ENCODE measurements around the gene BMAL2. TPM values are rescaled to one million over a fixed set of nuclear protein-coding genes. Genes with fewer than 3 reads are reported as not detected.

The BMAL2 gene
- total and polyA plus RNA-seq, 2 of the 13 experiments (the other 11 are each of a cell fraction or from before 2014, with no cell fraction given): 4.8 to 27.4 TPM

- DNase-seq (ENCODE audit: low spot score) (no peak), ATAC-seq (no peak), FAIRE-seq (no peak)
- in situ Hi-C loops (cut with HindIII; ENCODE audit: extremely low pct_ligation_motif_present, low pct_unique_long_range_greater_than_20kb): no loop called here
- 95% methylated on average over 1 of the region's 1 CpG for WGBS (ENCODE audit: low lambda C conversion rate)
- Histone ChIP-seq H3K27ac (ENCODE audit: extremely low read length, insufficient read depth, low read length) (no peak overlapping the region), H3K27me3 (ENCODE audit: control insufficient read depth in 1 of 2, insufficient read depth in 2 of 2, low read length in 2 of 2) (no peaks in the 10 kb centered on the region; a peak in 1 of 5 replicates), H3K9ac (ENCODE audit: insufficient read depth, low read depth, low read length) (no peak overlapping the region), H3K79me2 (ENCODE audit: insufficient read depth, low read length) (peaks cover 22% of the 10 kb centered on the region), H3K36me3 (replicated peaks in 1 of 2; ENCODE audit: control insufficient read depth in 1 of 2, insufficient read depth in 2 of 2, low read length in 2 of 2) (no peaks in the 10 kb centered on the region), H3K4me1 (ENCODE audit: insufficient read depth, low read length) (peaks cover 36% of the 10 kb centered on the region), H3K9me3 (ENCODE audit: low read length) (no peaks in the 10 kb centered on the region), H3K4me2 (ENCODE audit: low read depth, low read length) (no peak overlapping the region), H3K4me3 (replicated peaks in 1 of 3; ENCODE audit: insufficient read depth in 1 of 3, low read depth in 2 of 3, low read length in 3 of 3) (no peak overlapping the region), H4K20me1 (ENCODE audit: insufficient read depth, low read length) (no peaks in the 10 kb centered on the region; the same call in 1 of the 2 replicates), H2AFZ (ENCODE audit: low read length) (no peak overlapping the region)
- intact Hi-C loops (cut with micrococcal nuclease; ENCODE audit: unreplicated experiment): no loop called here
- no peak for TF ChIP-seq EHMT2 (IDR thresholded peaks at IDR 0.05; ENCODE audit: borderline replicate concordance, low read depth, low read length)
- TF ChIP-seq PHF5A (CRISPR knock-in tag; IDR thresholded peaks at IDR 0.05; ENCODE audit: low read depth, unreplicated experiment): no peak
- no peak for TF ChIP-seq CC2D1A (CRISPR knock-in tag; IDR thresholded peaks at IDR 0.05)
- TF ChIP-seq, protein P1, sequence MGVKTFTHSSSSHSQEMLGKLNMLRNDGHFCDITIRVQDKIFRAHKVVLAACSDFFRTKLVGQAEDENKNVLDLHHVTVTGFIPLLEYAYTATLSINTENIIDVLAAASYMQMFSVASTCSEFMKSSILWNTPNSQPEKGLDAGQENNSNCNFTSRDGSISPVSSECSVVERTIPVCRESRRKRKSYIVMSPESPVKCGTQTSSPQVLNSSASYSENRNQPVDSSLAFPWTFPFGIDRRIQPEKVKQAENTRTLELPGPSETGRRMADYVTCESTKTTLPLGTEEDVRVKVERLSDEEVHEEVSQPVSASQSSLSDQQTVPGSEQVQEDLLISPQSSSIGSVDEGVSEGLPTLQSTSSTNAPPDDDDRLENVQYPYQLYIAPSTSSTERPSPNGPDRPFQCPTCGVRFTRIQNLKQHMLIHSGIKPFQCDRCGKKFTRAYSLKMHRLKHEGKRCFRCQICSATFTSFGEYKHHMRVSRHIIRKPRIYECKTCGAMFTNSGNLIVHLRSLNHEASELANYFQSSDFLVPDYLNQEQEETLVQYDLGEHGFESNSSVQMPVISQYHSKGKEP (CRISPR knock-in tag; IDR thresholded peaks at IDR 0.05): no peak
- TF ChIP-seq, protein P2, sequence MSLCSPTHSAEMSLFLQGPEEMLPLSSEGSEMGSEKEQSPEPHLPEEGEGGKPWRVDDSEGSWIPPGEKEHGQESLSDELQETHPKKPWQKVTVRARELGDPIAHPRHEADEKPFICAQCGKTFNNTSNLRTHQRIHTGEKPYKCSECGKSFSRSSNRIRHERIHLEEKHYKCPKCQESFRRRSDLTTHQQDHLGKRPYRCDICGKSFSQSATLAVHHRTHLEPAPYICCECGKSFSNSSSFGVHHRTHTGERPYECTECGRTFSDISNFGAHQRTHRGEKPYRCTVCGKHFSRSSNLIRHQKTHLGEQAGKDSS (CRISPR knock-in tag; IDR thresholded peaks at IDR 0.05; ENCODE audit: borderline replicate concordance, low read depth): no peak
- ChIA-PET POLR2A (no interaction called here), CTCF (ENCODE audit: low intra/inter-chr PET ratio, low total read pairs) (no interaction called here)
- BruUV-seq (replicated peaks): no TSS peak
Observed at GRCh38 chr12:27338473-27338872, 5.8 kb downstream of the BMAL2 start.

DNA sequence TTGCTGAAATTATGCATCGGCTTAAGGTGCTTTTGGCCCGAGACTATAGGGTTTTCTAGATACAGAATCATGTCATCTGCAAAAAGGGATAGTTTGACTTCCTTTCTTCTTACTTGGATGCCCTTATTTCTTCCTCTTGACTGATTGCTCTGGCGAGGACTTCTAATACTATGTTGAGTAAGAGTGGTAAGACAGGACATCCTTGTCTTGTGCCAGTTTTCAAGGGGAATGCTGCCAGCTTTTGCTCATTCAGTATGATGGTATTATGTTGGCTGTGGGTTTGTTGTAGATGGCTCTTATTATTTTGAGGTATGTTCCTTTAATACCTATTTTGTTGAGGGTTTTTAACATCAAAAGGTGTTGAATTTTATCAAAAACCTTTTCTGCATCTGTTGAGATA lies 8.3 kb downstream of the BMAL2 start:
- intact Hi-C loops (cut with micrococcal nuclease; ENCODE audit: unreplicated experiment) (no loop called here), in situ Hi-C loops (cut with HindIII; ENCODE audit: extremely low pct_ligation_motif_present, low pct_unique_long_range_greater_than_20kb) (no loop called here)
- POLR2A ChIA-PET: no interaction called here
- H4K20me1 ChIP-seq (ENCODE audit: insufficient read depth, low read length): no peaks in the 10 kb centered on the region; the same call in 1 of the 2 replicates
- 98% methylated on average over 3 of the region's 3 CpGs for WGBS (ENCODE audit: low lambda C conversion rate)
- DNase-seq (ENCODE audit: low spot score): no peak
- H3K27ac ChIP-seq (ENCODE audit: extremely low read length, insufficient read depth, low read length): no peak overlapping the region
- H3K4me3 ChIP-seq (replicated peaks in 1 of 3; ENCODE audit: insufficient read depth in 1 of 3, low read depth in 2 of 3, low read length in 3 of 3): no peak overlapping the region
- H3K79me2 ChIP-seq (ENCODE audit: insufficient read depth, low read length): peaks cover 11% of the 10 kb centered on the region
- no peaks in the 10 kb centered on the region for H3K36me3 ChIP-seq (replicated peaks in 1 of 2; ENCODE audit: control insufficient read depth in 1 of 2, insufficient read depth in 2 of 2, low read length in 2 of 2)
- no peaks in the 10 kb centered on the region for H3K27me3 ChIP-seq (ENCODE audit: control insufficient read depth in 1 of 2, insufficient read depth in 2 of 2, low read length in 2 of 2)
- CTCF ChIA-PET (ENCODE audit: low intra/inter-chr PET ratio, low total read pairs): no interaction called here
- FAIRE-seq: no peak
- no peak overlapping the region for H3K4me2 ChIP-seq (ENCODE audit: low read depth, low read length)
- H3K4me1 ChIP-seq (ENCODE audit: insufficient read depth, low read length): peaks cover 17% of the 10 kb centered on the region
- H2AFZ ChIP-seq (ENCODE audit: low read length): no peak overlapping the region
- no TSS peak for BruUV-seq (replicated peaks)
- no peaks in the 10 kb centered on the region for H3K9me3 ChIP-seq (ENCODE audit: low read length)
- ATAC-seq: no peak
- H3K9ac ChIP-seq (ENCODE audit: insufficient read depth, low read depth, low read length): no peak overlapping the region
- TF ChIP-seq MED1 (CRISPR knock-in tag; IDR thresholded peaks at IDR 0.05) (no peak), NR3C1 (CRISPR knock-in tag; IDR thresholded peaks at IDR 0.05) (no peak), KAT7 (CRISPR knock-in tag; IDR thresholded peaks at IDR 0.05; ENCODE audit: borderline replicate concordance) (no peak), ZNF746 (CRISPR knock-in tag; IDR thresholded peaks at IDR 0.05) (no peak), ONECUT2 (CRISPR knock-in tag; IDR thresholded peaks at IDR 0.05) (no peak), SRY (CRISPR knock-in tag; IDR thresholded peaks at IDR 0.05) (no peak)
